Hematopoietic multipotent progenitor cell treated with erythropoietin and hydrocortisone succinate and interleukin-3 and kit ligand, for 17 days (in vitro differentiated cells): ENCODE results near the gene NFATC1.

ENCODE experiments used
- DNase-seq: peaks from one replicate; pipeline ENCODE4 v3.0.0-alpha.2; 2015; ENCODE audit warnings: low spot score

Gene NFATC1

DNA sequence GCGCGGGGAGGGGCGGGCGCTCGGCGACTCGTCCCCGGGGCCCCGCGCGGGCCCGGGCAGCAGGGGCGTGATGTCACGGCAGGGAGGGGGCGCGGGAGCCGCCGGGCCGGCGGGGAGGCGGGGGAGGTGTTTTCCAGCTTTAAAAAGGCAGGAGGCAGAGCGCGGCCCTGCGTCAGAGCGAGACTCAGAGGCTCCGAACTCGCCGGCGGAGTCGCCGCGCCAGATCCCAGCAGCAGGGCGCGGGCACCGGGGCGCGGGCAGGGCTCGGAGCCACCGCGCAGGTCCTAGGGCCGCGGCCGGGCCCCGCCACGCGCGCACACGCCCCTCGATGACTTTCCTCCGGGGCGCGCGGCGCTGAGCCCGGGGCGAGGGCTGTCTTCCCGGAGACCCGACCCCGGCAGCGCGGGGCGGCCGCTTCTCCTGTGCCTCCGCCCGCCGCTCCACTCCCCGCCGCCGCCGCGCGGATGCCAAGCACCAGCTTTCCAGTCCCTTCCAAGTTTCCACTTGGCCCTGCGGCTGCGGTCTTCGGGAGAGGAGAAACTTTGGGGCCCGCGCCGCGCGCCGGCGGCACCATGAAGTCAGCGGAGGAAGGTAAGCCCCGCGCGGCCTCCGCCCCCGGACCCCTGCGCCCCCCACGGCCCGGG, at the start of gene NFATC1:
Gene NFATC1, plus strand, starts transcription at position 170 of the 644 bp plus-strand sequence. Its CDS starts 295 bp downstream, at position 465.
- no peak for DNase-seq

- DNase-seq, result no peak
Observed at GRCh38 chr18:79345981-79346380, 49.7 kb upstream of the NFATC1 start.

GRCh38 chr18:79348066-79348465, 47.7 kb upstream of the NFATC1 start:
- DNase-seq, result no peak

DNA sequence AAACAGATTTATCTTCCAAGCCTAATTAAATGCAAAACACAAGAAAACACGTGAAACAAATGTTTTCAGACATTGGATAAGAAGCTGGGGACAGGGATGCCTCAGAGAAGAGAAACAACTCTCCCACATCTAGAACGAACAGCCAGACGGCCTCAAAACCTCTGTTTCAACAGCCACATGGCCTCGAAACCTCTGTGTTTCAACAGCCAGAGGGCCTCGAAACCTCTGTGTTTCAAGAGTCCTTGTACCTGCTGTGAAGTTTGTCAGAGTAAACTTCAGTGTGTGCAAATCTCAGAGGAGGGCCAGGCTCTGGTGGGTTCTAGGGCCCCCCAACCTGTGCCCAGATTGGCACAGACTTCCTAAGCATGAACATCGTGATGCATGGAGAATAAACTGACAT, 43.3 kb upstream of the NFATC1 start:
- DNase-seq, result no peak

GRCh38 chr18:79353267-79353666, 42.5 kb upstream of the NFATC1 start:
- no peak for DNase-seq

- no peak for DNase-seq
Observed at GRCh38 chr18:79354350-79354749, 41.4 kb upstream of the NFATC1 start.

- DNase-seq, result no peak
Observed at GRCh38 chr18:79355433-79356335, 40.0 kb upstream of the NFATC1 start.

DNA sequence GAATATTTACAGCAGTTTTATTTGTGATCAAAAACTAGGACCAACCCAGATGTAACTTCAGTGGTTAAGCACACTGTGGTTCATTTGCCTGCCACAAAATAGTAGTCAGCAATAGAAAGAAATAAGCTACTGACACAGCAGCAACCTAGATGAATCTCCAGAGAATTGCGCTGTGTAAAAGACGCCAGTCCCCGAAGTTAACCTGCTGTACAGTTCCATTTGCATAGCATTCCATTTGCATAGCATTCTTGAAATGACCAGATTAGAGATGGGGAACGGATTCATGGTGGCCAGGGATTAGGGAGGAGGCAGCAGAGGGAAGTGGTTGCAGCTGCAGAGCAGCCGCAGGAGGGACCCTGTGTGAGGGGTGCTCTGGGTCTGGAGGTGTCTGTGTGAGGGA, 39.3 kb upstream of the NFATC1 start:
- DNase-seq, result no peak

DNA sequence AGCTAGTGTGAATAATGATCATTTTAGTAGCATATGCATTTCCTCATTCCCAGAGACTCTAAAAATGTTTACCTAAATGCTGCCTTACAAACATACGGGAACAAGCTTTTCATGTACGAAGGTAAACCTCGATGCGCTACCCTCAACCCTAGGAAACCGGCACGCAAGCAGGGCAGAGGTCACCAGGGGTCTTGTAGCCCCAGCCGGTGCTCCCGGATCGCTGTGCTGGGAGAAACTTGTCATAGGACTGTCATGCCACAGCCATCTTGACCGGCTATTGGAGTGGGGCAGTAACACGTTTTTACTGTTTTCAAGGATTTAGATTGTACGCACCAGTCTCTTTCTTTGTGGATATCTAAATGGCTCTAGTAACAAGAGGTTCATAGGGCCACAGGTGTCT, 34.8 kb upstream of the NFATC1 start:
- no peak for DNase-seq

DNA sequence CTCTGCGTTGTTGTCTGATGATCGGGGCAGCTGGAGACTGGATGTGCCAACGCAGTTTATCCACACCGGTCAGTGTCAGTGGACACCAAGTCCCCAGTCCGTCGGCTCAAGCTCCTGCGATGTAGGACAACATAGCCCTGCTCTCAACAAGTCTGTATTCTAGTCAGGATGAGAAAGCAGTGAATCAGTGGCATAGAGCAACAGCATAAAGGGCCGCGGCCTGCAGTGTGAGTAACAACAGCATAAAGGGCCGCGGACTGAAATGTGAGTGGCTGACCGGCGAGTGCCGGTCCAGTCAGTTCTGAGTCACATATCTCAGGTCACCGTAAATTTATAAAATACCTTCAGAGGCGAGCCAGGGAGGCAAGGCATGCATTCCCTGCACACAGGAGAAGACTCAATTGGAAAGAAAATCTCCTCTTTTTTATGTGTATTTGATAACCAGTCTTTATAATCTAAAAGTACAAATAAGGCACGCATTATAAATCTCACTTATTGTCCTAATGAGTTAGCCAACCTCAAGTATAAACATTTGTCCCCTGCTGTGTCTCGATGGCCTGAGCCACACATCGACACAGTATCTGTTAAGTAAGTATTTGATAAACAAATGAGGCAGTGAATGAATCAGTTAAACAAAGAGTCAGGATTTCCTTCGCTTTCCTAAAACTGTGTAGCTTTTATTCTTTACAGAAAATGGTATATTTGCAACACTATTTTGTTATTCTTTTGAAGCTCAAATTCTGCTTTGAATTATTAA, 33.8 kb upstream of the NFATC1 start:
- DNase-seq, result no peak

GRCh38 chr18:79365701-79366100, 30.0 kb upstream of the NFATC1 start:
- DNase-seq, result no peak

GRCh38 chr18:79366177-79367094, 29.3 kb upstream of the NFATC1 start:
- no peak for DNase-seq

- DNase-seq, result no peak
Observed at GRCh38 chr18:79367480-79367879, 28.2 kb upstream of the NFATC1 start.

- DNase-seq, result no peak
Observed at GRCh38 chr18:79367989-79368388, 27.7 kb upstream of the NFATC1 start.

DNA sequence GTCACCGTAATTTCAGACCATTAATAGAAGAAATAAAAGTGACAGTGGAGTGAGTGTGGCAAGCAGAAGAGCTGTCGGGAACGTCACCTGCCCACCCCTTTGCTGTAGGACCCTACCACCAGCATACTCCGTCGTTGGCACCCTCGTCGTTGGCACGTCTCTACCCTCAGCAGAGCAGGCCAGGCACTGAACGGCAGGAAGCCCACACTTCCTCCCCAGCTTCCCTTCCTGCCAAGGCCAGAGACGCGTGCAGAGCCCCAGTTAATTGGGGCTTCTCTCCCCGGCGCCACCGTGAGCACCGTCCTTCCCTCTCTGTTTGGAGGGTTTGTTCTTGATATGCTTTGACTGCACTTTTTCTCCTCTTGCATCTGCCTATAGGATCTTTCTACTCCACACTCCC, 27.0 kb upstream of the NFATC1 start:
- DNase-seq, result no peak

- no peak for DNase-seq
Observed at GRCh38 chr18:79371561-79372121, 24.1 kb upstream of the NFATC1 start.

GRCh38 chr18:79372461-79372860, 23.3 kb upstream of the NFATC1 start:
- DNase-seq, result no peak

DNA sequence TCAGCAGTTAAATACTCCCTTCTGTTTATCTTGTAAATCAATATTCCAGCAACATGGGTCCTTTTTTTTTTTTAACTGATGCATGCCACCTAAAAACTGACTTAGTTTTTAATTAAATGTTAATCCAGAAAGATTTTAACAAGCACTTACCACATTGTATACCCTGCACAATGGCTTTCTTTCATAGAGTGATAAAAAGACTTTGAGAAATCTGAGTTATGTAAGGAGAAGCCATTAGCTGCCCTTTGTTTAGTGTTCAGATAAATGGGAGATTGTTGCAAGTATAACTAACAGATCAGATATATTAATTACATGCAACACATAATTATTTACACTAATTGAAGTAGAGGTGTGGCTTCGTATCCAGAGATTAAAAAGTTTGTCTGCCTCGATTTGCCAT, 22.7 kb upstream of the NFATC1 start:
- no peak for DNase-seq

- no peak for DNase-seq
Observed at GRCh38 chr18:79373736-79374135, 22.0 kb upstream of the NFATC1 start.

DNA sequence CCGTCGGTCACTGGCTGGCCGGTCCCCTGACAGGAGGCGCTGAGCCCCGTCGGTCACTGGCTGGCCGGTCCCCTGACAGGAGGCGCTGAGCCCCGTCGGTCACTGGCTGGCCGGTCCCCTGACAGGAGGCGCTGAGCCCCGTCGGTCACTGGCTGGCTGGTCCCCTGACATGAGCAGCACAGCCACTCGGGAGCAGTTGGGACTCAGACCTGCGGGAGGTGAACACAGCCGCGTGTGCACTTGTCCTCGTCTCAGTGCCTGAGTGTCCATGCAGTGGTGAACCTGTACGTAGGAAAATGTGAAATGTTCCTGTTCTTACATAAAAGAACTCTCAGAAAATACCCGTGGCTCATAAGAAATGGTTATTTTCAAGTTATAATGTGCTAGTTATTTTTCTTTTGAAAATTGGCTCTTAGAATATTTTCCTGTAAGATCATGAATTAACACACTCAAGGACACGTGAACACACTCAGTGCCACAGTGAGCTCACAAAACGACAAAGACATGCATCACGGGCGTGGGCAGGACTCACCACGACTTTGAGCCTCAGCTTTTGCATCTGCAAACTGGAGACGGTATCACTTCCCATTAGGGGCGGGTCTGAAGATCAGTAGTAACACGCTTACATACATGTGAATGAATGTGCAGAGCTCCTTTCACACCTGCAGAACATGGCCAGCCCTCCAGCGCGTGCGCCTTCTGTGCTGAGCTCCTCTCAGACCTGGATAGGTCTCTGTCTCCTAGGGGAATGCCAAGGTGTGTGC, 21.1 kb upstream of the NFATC1 start:
- no peak for DNase-seq
